Glomerular visceral epithelial cell (primary cell): ENCODE measurements around the gene PIP5KL1.

Experiments used
- DNase-seq: peaks from one replicate; pipeline ENCODE4 v3.0.0-alpha.2; 2016; ENCODE audit errors: extremely low spot score

The PIP5KL1 gene

GRCh38 chr9:127949827-127950512, 19.4 kb upstream of the PIP5KL1 start:
- DNase-seq, result no peak

GRCh38 chr9:127947841-127948710, 17.5 kb upstream of the PIP5KL1 start:
- no peak for DNase-seq

GRCh38 chr9:127946728-127947127, 16.2 kb upstream of the PIP5KL1 start:
- no peak for DNase-seq

- no peak for DNase-seq
Observed at GRCh38 chr9:127945942-127946341, 15.4 kb upstream of the PIP5KL1 start.

- DNase-seq, result no peak
Observed at GRCh38 chr9:127945338-127945737, 14.8 kb upstream of the PIP5KL1 start.

- no peak for DNase-seq
Observed at GRCh38 chr9:127944586-127945218, 14.1 kb upstream of the PIP5KL1 start.

- DNase-seq, result peak; percentile 54
Observed at GRCh38 chr9:127943731-127944144, 13.2 kb upstream of the PIP5KL1 start.

GRCh38 chr9:127943011-127943662, 12.6 kb upstream of the PIP5KL1 start:
- no peak for DNase-seq

- DNase-seq, result peak; percentile 65
Observed at GRCh38 chr9:127942216-127943010, 11.8 kb upstream of the PIP5KL1 start.

- no peak for DNase-seq
Observed at GRCh38 chr9:127941961-127942215, 11.3 kb upstream of the PIP5KL1 start.

- no peak for DNase-seq
Observed at GRCh38 chr9:127941062-127941960, 10.7 kb upstream of the PIP5KL1 start.

- no peak for DNase-seq
Observed at GRCh38 chr9:127940593-127940992, 10.0 kb upstream of the PIP5KL1 start.

GRCh38 chr9:127938298-127938690, 7.7 kb upstream of the PIP5KL1 start:
- DNase-seq, result no peak

- DNase-seq, result peak; percentile 84
Observed at GRCh38 chr9:127937388-127938297, 7.1 kb upstream of the PIP5KL1 start, which contains the start of gene DPM2. Gene DPM2 (minus strand): TSS chr9:127937854. CDS start chr9:127937820, 34 bp downstream.

- no peak for DNase-seq
Observed at GRCh38 chr9:127937056-127937387, 6.4 kb upstream of the PIP5KL1 start.

- no peak for DNase-seq
Observed at GRCh38 chr9:127936347-127936852, 5.8 kb upstream of the PIP5KL1 start.

- DNase-seq, result no peak
Observed at GRCh38 chr9:127935765-127936221, 5.2 kb upstream of the PIP5KL1 start.

- no peak for DNase-seq
Observed at GRCh38 chr9:127934986-127935385, 4.4 kb upstream of the PIP5KL1 start.

GRCh38 chr9:127934248-127934647, 3.7 kb upstream of the PIP5KL1 start:
- no peak for DNase-seq
